HCT116 (cell line): ENCODE data around the gene TMEM147. TPM values are rescaled to one million over a fixed set of nuclear protein-coding genes. Genes with fewer than 3 reads are reported as not detected.

ENCODE experiments used
- ATAC-seq: fragments of 200-7000 bp; cut with Tn5 transposase; 2 replicates; pipeline ENCODE4 v1.9.1; 2020; ENCODE audit warnings: mild to moderate bottlenecking, moderate library complexity
- BruUV-seq: library from RNA; stranded (reverse); fragments of 400-500 nt; replicated peaks from 2 replicates; lab custom pipeline; 2021; lab: Mats Ljungman, UMichigan
- CTCF ChIA-PET: fragments of 300-600 bp; sonication (Branson Sonifier 250); formaldehyde crosslinking; loops from one replicate; lab custom pipeline; 2021; ENCODE audit warnings: antibody characterized with exemption; lab: Charles Lee
- POLR2A ChIA-PET: fragments of 300-600, 350-600 bp; sonication (Branson Sonifier 250); formaldehyde crosslinking; loops from one replicate; lab custom pipeline; 2021; ENCODE audit warnings: antibody characterized with exemption; lab: Charles Lee
- RAD21 ChIA-PET, 2 experiments: fragments of 300-600 bp; sonication (Branson Sonifier 250); formaldehyde crosslinking; loops; one replicate each; lab custom pipeline; 2023; ENCODE audit warnings: low total read pairs in 2 of 2; ENCODE audit not compliant: uncharacterized antibody in 2 of 2, unreplicated experiment in 2 of 2, low non-redundant PET in 1 of 2; lab: Charles Lee
- DNase-seq: peaks from one replicate; pipeline ENCODE4 v3.0.0-alpha.2; 2010; ENCODE audit warnings: low read depth, low spot score
- H2AFZ ChIP-seq: fragments of 200-600 bp; shearing (Covaris generic), sonication (generic); 2 replicates; pipeline ENCODE4 v1.6.1; 2017; ENCODE audit warnings: low read depth, mixed run types, mixed read lengths, antibody characterized with exemption, low read length; ENCODE audit not compliant: poor library complexity, severe bottlenecking
- H3K27ac ChIP-seq: 2 replicates; pipeline ENCODE4 v1.5.1; 2012; ENCODE audit warnings: low read depth, low read length
- H3K27me3 ChIP-seq: fragments of 200-600 bp; sonication (generic); 2 replicates; pipeline ENCODE4 v1.6.1; 2016; ENCODE audit warnings: mixed run types, low read length, mixed read lengths; ENCODE audit not compliant: insufficient read depth
- H3K36me3 ChIP-seq, 2 experiments: fragments of 200-500 bp in 1 of 2; fragments of 200-600 bp in 1 of 2; sonication (Bioruptor generic) in 1 of 2; sonication (generic) in 1 of 2; 2 replicates each; pipeline versions ENCODE4 v1.5.1 to v1.6.1; 2014 to 2016; ENCODE audit warnings: low read length in 2 of 2, inconsistent platforms in 1 of 2, mixed read lengths in 1 of 2, mixed run types in 1 of 2; ENCODE audit not compliant: insufficient read depth in 2 of 2, control insufficient read depth in 1 of 2
- H3K4me1 ChIP-seq, 2 experiments: fragments of 200-600 bp in 1 of 2; sonication (generic) in 1 of 2; 2 replicates each; pipeline versions ENCODE4 v1.5.1 to v1.6.1; 2012 to 2017; ENCODE audit warnings: low read length in 2 of 2, inconsistent platforms in 1 of 2, mild to moderate bottlenecking in 1 of 2, mixed read lengths in 1 of 2, mixed run types in 1 of 2, moderate library complexity in 1 of 2; ENCODE audit not compliant: insufficient read depth in 2 of 2, control insufficient read depth in 1 of 2
- H3K4me2 ChIP-seq: fragments of 200-600 bp; sonication (generic); 2 replicates; pipeline ENCODE4 v1.6.1; 2017; ENCODE audit warnings: mixed run types, low read length, mixed read lengths
- H3K4me3 ChIP-seq, 2 experiments: fragments of 200-600 bp in 1 of 2; sonication (generic) in 1 of 2; replicated peaks in 1 of 2; 2 replicates each; pipeline ENCODE4 v1.5.1; 2011 to 2016; ENCODE audit warnings: low read length in 2 of 2, control low read depth in 1 of 2, low read depth in 1 of 2, mild to moderate bottlenecking in 1 of 2, mixed read lengths in 1 of 2, mixed run types in 1 of 2
- H3K79me2 ChIP-seq: fragments of 200-600 bp; sonication (generic); 2 replicates; pipeline ENCODE4 v1.6.1; 2017; ENCODE audit warnings: mild to moderate bottlenecking, mixed run types, low read length, moderate library complexity, mixed read lengths; ENCODE audit not compliant: insufficient read depth
- H3K9ac ChIP-seq: fragments of 200-600 bp; sonication (generic); 2 replicates; pipeline ENCODE4 v1.6.1; 2016; ENCODE audit warnings: low read length, mixed read lengths
- H3K9me2 ChIP-seq: fragments of 200-600 bp; sonication (generic), shearing (Covaris generic); 2 replicates; pipeline ENCODE4 v1.6.1; 2017; ENCODE audit warnings: mixed run types, mild to moderate bottlenecking, moderate library complexity; ENCODE audit not compliant: insufficient read depth
- H3K9me3 ChIP-seq, 2 experiments: fragments of 200-500 bp in 1 of 2; fragments of 200-600 bp in 1 of 2; sonication (Bioruptor generic) in 1 of 2; sonication (generic) in 1 of 2; 2 replicates each; pipeline ENCODE4 v1.6.1; 2014 to 2017; ENCODE audit warnings: low read length in 2 of 2, mixed read lengths in 2 of 2, inconsistent platforms in 1 of 2, low read depth in 1 of 2, mild to moderate bottlenecking in 1 of 2, mixed run types in 1 of 2, moderate library complexity in 1 of 2; ENCODE audit not compliant: control insufficient read depth in 1 of 2, insufficient read depth in 1 of 2
- H4K20me1 ChIP-seq: fragments of 200-600 bp; sonication (generic), shearing (Covaris generic); 2 replicates; pipeline ENCODE4 v1.6.1; 2017; ENCODE audit warnings: mixed run types, mild to moderate bottlenecking, moderate library complexity; ENCODE audit not compliant: insufficient read depth
- ATF3 ChIP-seq: IDR thresholded peaks from 2 replicates; pipeline ENCODE4 v1.6.1; 2012
- CBX3 ChIP-seq: IDR thresholded peaks from 2 replicates; pipeline ENCODE4 v1.6.1; 2012; ENCODE audit warnings: low read depth
- CEBPB ChIP-seq: IDR thresholded peaks from 2 replicates; pipeline ENCODE4 v1.6.1; 2012; ENCODE audit warnings: low read depth
- EGR1 ChIP-seq: IDR thresholded peaks from 2 replicates; pipeline ENCODE4 v1.6.1; 2012; ENCODE audit warnings: low read depth
- EZH2phosphoT487 ChIP-seq: fragments of 200-600 bp; IDR thresholded peaks from 2 replicates; pipeline ENCODE4 v1.6.1; 2018; ENCODE audit warnings: antibody characterized with exemption, borderline replicate concordance
- FOSL1 ChIP-seq: IDR thresholded peaks from 2 replicates; pipeline ENCODE4 v1.6.1; 2012; ENCODE audit warnings: low read depth
- MAX ChIP-seq: IDR thresholded peaks from 2 replicates; pipeline ENCODE4 v1.6.1; 2012
- POLR2A ChIP-seq: IDR thresholded peaks from 2 replicates; pipeline ENCODE4 v1.7.0; 2011; ENCODE audit warnings: borderline replicate concordance; ENCODE audit not compliant: insufficient read depth, insufficient read length; ENCODE audit errors: extremely low read depth
- RAD21 ChIP-seq: IDR thresholded peaks from 2 replicates; pipeline ENCODE4 v1.6.1; 2012; ENCODE audit warnings: low read depth, mild to moderate bottlenecking
- REST ChIP-seq: IDR thresholded peaks from 2 replicates; pipeline ENCODE4 v1.6.1; 2012; ENCODE audit warnings: low read depth
- SIN3A ChIP-seq: IDR thresholded peaks from 2 replicates; pipeline ENCODE4 v1.6.1; 2012; ENCODE audit warnings: low read depth
- SRF ChIP-seq: IDR thresholded peaks from 2 replicates; pipeline ENCODE4 v1.6.1; 2012; ENCODE audit warnings: low read depth
- TCF7L2 ChIP-seq: IDR thresholded peaks from 2 replicates; pipeline ENCODE4 v1.7.0; 2011; ENCODE audit warnings: borderline replicate concordance, inconsistent platforms; ENCODE audit not compliant: insufficient read depth, insufficient read length; ENCODE audit errors: extremely low read depth
- ZBTB33 ChIP-seq: IDR thresholded peaks from 2 replicates; pipeline ENCODE4 v1.6.1; 2011; ENCODE audit warnings: mild to moderate bottlenecking, low read length, moderate library complexity; ENCODE audit not compliant: insufficient replicate concordance; ENCODE audit errors: extremely low read depth
- intact Hi-C: fragments of 100-400 bp; cut with micrococcal nuclease; formaldehyde crosslinking; loops from 2 replicates; pipeline ENCODE4 v1.10.0; 2022
- total RNA-seq: library from RNA; stranded (reverse); gene quantifications from one replicate; pipeline ENCODE4 v1.2.1, GENCODE V29; 2021; ENCODE audit not compliant: unreplicated experiment

Gene TMEM147
- total RNA-seq, 1 experiment from 2014 or later: 128 TPM

GRCh38 chr19:35577918-35578317 is 32.5 kb downstream of the TMEM147 start:
- H3K4me2 ChIP-seq: no peak overlapping the region
- H3K4me1 ChIP-seq: no peaks in the 10 kb centered on the region
- no peak overlapping the region for H3K27ac ChIP-seq
- intact Hi-C loops: no loop called here
- H3K9ac ChIP-seq: no peak overlapping the region
- no peaks in the 10 kb centered on the region for H4K20me1 ChIP-seq
- TF ChIP-seq ATF3: no peak
- TF ChIP-seq FOSL1: no peak
- no peak for TF ChIP-seq CBX3
- TF ChIP-seq TCF7L2: no peak
- TF ChIP-seq CEBPB: no peak
- H3K9me2 ChIP-seq: no peaks in the 10 kb centered on the region
- ChIA-PET RAD21 (no interaction called here), POLR2A (no interaction called here), CTCF (no interaction called here)
- H3K9me3 ChIP-seq: peaks cover 3 to 9% of the 10 kb centered on the region in 2 experiments; a peak in 2 of 4 replicates
- H3K36me3 ChIP-seq: no peaks in the 10 kb centered on the region
- H2AFZ ChIP-seq: no peak overlapping the region
- DNase-seq (no peak), ATAC-seq (no peak)
- H3K4me3 ChIP-seq: no peak overlapping the region
- no peaks in the 10 kb centered on the region for H3K79me2 ChIP-seq
- BruUV-seq: no TSS peak
- no peaks in the 10 kb centered on the region for H3K27me3 ChIP-seq

- no peak overlapping the region for H3K4me3 ChIP-seq
- H3K9ac ChIP-seq: no peak overlapping the region
- no peaks in the 10 kb centered on the region for H3K27me3 ChIP-seq
- intact Hi-C loops: no loop called here
- ATAC-seq (no peak), DNase-seq (no peak)
- RAD21 ChIA-PET: no interaction called here
- no peaks in the 10 kb centered on the region for H3K36me3 ChIP-seq
- no peak overlapping the region for H3K4me2 ChIP-seq
- H3K27ac ChIP-seq: no peak overlapping the region
- H2AFZ ChIP-seq: no peak overlapping the region
- H3K79me2 ChIP-seq: no peaks in the 10 kb centered on the region
- no TSS peak for BruUV-seq
- H4K20me1 ChIP-seq: no peaks in the 10 kb centered on the region
- POLR2A ChIA-PET: no interaction called here
- no peaks in the 10 kb centered on the region for H3K9me2 ChIP-seq
- H3K9me3 ChIP-seq: peaks cover 3 to 9% of the 10 kb centered on the region in 2 experiments; a peak in 2 of 4 replicates
- H3K4me1 ChIP-seq: no peaks in the 10 kb centered on the region
- CTCF ChIA-PET: no interaction called here
- TF ChIP-seq SIN3A (no peak), ZBTB33 (no peak), EGR1 (no peak), EZH2phosphoT487 (no peak), RAD21 (no peak), MAX (no peak), REST (no peak), SRF (no peak), POLR2A (no peak)
Measured at GRCh38 chr19:35578707-35579106, 33.3 kb downstream of the TMEM147 start.
